OCI-LY3 (cell line): ENCODE data around the gene ZDHHC14.

Experiments
- H2AFZ ChIP-seq: fragments of 200-600, 300-600 bp; shearing (Covaris generic); 2 replicates; pipeline ENCODE4 v1.6.0; 2014; ENCODE audit warnings: antibody characterized with exemption, low read depth, low read length
- H3K27ac ChIP-seq: fragments of 200-600, 300-600 bp; sonication (generic); 2 replicates; pipeline ENCODE4 v1.5.1; 2014; ENCODE audit warnings: mild to moderate bottlenecking, low read length, moderate library complexity, mixed read lengths
- H3K27me3 ChIP-seq: fragments of 200-600, 300-600 bp; sonication (generic); 2 replicates; pipeline ENCODE4 v1.6.1; 2014; ENCODE audit warnings: low read depth, low read length, mixed read lengths
- H3K36me3 ChIP-seq: fragments of 200-600, 300-600 bp; sonication (generic); replicated peaks from 2 replicates; pipeline ENCODE3; 2014; ENCODE audit warnings: low read depth, low read length, mixed read lengths
- H3K4me1 ChIP-seq: fragments of 300-600, 200-600 bp; sonication (generic); 2 replicates; pipeline ENCODE4 v1.6.1; 2014; ENCODE audit warnings: low read length, mixed read lengths
- H3K4me2 ChIP-seq: fragments of 200-600, 300-600 bp; sonication (generic); 2 replicates; pipeline ENCODE4 v1.6.1; 2014; ENCODE audit warnings: low read length, mixed read lengths
- H3K4me3 ChIP-seq: fragments of 300-600, 200-600 bp; sonication (generic); 2 replicates; pipeline ENCODE4 v1.5.1; 2014; ENCODE audit warnings: antibody characterized with exemption, mild to moderate bottlenecking, low read length, moderate library complexity
- H3K79me2 ChIP-seq: fragments of 300-600, 200-600 bp; shearing (Covaris generic); 2 replicates; pipeline ENCODE4 v1.6.1; 2014; ENCODE audit warnings: mild to moderate bottlenecking, low read length, mixed read lengths
- H3K9ac ChIP-seq: fragments of 300-600, 200-600 bp; shearing (Covaris generic); 2 replicates; pipeline ENCODE4 v1.6.0; 2014; ENCODE audit warnings: mild to moderate bottlenecking, low read length, moderate library complexity
- H3K9me3 ChIP-seq: fragments of 200-600, 300-600 bp; shearing (Covaris generic); 2 replicates; pipeline ENCODE4 v1.6.1; 2014; ENCODE audit warnings: low read length, mixed read lengths; ENCODE audit not compliant: insufficient read depth
- H4K20me1 ChIP-seq: fragments of 200-600, 300-600 bp; sonication (generic); 2 replicates; pipeline ENCODE4 v1.6.1; 2016; ENCODE audit warnings: low read length, mixed read lengths; ENCODE audit not compliant: insufficient read depth
- CTCF ChIP-seq: fragments of 200-600, 300-600 bp; sonication (generic); IDR thresholded peaks from 2 replicates; pipeline ENCODE4 v1.5.1; 2014; ENCODE audit warnings: antibody characterized with exemption, low read length, low read depth
- EZH2phosphoT487 ChIP-seq: fragments of 200-600 bp; shearing (Covaris generic); IDR thresholded peaks from 2 replicates; pipeline ENCODE4 v1.6.1; 2018; ENCODE audit warnings: antibody characterized with exemption, mixed run types, low read depth

Gene ZDHHC14

GRCh38 chr6:157682856-157683481 is 302.0 kb downstream of the ZDHHC14 start:
- H3K4me1 ChIP-seq, result 0 out of 2 replicates have a peak, but pooled peaks cover 5% of the 10 kb centered on the region
- no peaks in the 10 kb centered on the region for H3K36me3 ChIP-seq
- no peak for TF ChIP-seq EZH2phosphoT487
- no peaks in the 10 kb centered on the region for H4K20me1 ChIP-seq
- no peak overlapping the region for H3K27ac ChIP-seq
- no peaks in the 10 kb centered on the region for H3K27me3 ChIP-seq
- no peaks in the 10 kb centered on the region for H3K9me3 ChIP-seq
- H3K79me2 ChIP-seq, result no peaks in the 10 kb centered on the region
- no peak overlapping the region for H3K4me3 ChIP-seq
- H3K4me2 ChIP-seq, result no peak overlapping the region
- H3K9ac ChIP-seq, result no peak overlapping the region
- H2AFZ ChIP-seq, result no peak overlapping the region

- Histone ChIP-seq H3K9me3 (no peaks in the 10 kb centered on the region), H3K4me3 (no peak overlapping the region), H2AFZ (no peak overlapping the region), H3K9ac (no peak overlapping the region), H3K36me3 (no peaks in the 10 kb centered on the region), H3K4me1 (no peaks in the 10 kb centered on the region), H4K20me1 (no peaks in the 10 kb centered on the region), H3K27me3 (no peaks in the 10 kb centered on the region), H3K79me2 (no peaks in the 10 kb centered on the region), H3K4me2 (no peak overlapping the region), H3K27ac (no peak overlapping the region)
- TF ChIP-seq CTCF, result no peak
- TF ChIP-seq EZH2phosphoT487, result no peak
Observed at GRCh38 chr6:157683707-157684106, 302.7 kb downstream of the ZDHHC14 start.

GRCh38 chr6:157684620-157685299 is 303.8 kb downstream of the ZDHHC14 start:
- no peak overlapping the region for H3K4me2 ChIP-seq
- H3K79me2 ChIP-seq, result no peaks in the 10 kb centered on the region
- H3K9ac ChIP-seq, result no peak overlapping the region
- no peaks in the 10 kb centered on the region for H3K9me3 ChIP-seq
- H3K27me3 ChIP-seq, result no peaks in the 10 kb centered on the region
- no peaks in the 10 kb centered on the region for H3K36me3 ChIP-seq
- no peak overlapping the region for H2AFZ ChIP-seq
- no peak overlapping the region for H3K4me3 ChIP-seq
- no peaks in the 10 kb centered on the region for H4K20me1 ChIP-seq
- no peak for TF ChIP-seq EZH2phosphoT487
- no peak for TF ChIP-seq CTCF
- H3K27ac ChIP-seq, result no peak overlapping the region
- no peaks in the 10 kb centered on the region for H3K4me1 ChIP-seq

- no peaks in the 10 kb centered on the region for H3K27me3 ChIP-seq
- H3K36me3 ChIP-seq, result no peaks in the 10 kb centered on the region
- H3K27ac ChIP-seq, result no peak overlapping the region
- H4K20me1 ChIP-seq, result no peaks in the 10 kb centered on the region
- H2AFZ ChIP-seq, result no peak overlapping the region
- H3K9me3 ChIP-seq, result no peaks in the 10 kb centered on the region
- no peak overlapping the region for H3K4me3 ChIP-seq
- no peak overlapping the region for H3K9ac ChIP-seq
- TF ChIP-seq EZH2phosphoT487, result no peak
- no peak for TF ChIP-seq CTCF
- H3K79me2 ChIP-seq, result no peaks in the 10 kb centered on the region
- no peaks in the 10 kb centered on the region for H3K4me1 ChIP-seq
- H3K4me2 ChIP-seq, result no peak overlapping the region
Observed at GRCh38 chr6:157685596-157686280, 304.7 kb downstream of the ZDHHC14 start.
